GM23338 (cell line): ENCODE data around the gene PCNX1. TPM values are rescaled to one million over a fixed set of nuclear protein-coding genes. Genes with fewer than 3 reads are reported as not detected.

Experiments used
- ATAC-seq: fragments of 200-7000 bp; cut with Tn5 transposase; 3 replicates; pipeline ENCODE4 v1.9.1; 2020
- DNase-seq: peaks from one replicate; pipeline ENCODE4 v3.0.0-alpha.2; 2015; ENCODE audit warnings: low spot score
- H2AFZ ChIP-seq: fragments of 200-600 bp; sonication (generic); 2 replicates; pipeline ENCODE4 v1.8.0; 2016; ENCODE audit warnings: antibody characterized with exemption, mild to moderate bottlenecking, moderate library complexity
- H3F3A ChIP-seq: fragments of 200-600 bp; sonication (generic); replicated peaks from 2 replicates; pipeline ENCODE4 v1.8.0; 2017; ENCODE audit warnings: antibody characterized with exemption, mixed run types, low read depth
- H3K27ac ChIP-seq: fragments of 200-600 bp; sonication (generic); 2 replicates; pipeline ENCODE4 v1.6.1; 2016; ENCODE audit warnings: low read depth
- H3K27me3 ChIP-seq: fragments of 200-600 bp; sonication (generic); 2 replicates; pipeline ENCODE4 v1.8.0; 2016; ENCODE audit warnings: mild to moderate bottlenecking, mixed run types, moderate library complexity; ENCODE audit not compliant: insufficient read depth
- H3K36me3 ChIP-seq: fragments of 200-600 bp; sonication (generic); 2 replicates; pipeline ENCODE4 v1.8.0; 2016; ENCODE audit warnings: mild to moderate bottlenecking; ENCODE audit not compliant: insufficient read depth
- H3K4me1 ChIP-seq: fragments of 200-600 bp; sonication (generic); 2 replicates; pipeline ENCODE4 v1.8.0; 2016; ENCODE audit warnings: mild to moderate bottlenecking, moderate library complexity; ENCODE audit not compliant: insufficient read depth
- H3K4me2 ChIP-seq: fragments of 200-600 bp; sonication (generic); 2 replicates; pipeline ENCODE4 v1.7.1; 2017; ENCODE audit warnings: mixed run types
- H3K4me3 ChIP-seq: fragments of 200-600 bp; sonication (generic); 2 replicates; pipeline ENCODE4 v1.6.1; 2016; ENCODE audit warnings: mixed run types
- H3K79me2 ChIP-seq: fragments of 200-600 bp; sonication (generic); replicated peaks from 2 replicates; pipeline ENCODE4 v1.8.0; 2017; ENCODE audit warnings: mild to moderate bottlenecking; ENCODE audit not compliant: insufficient read depth
- H3K9me2 ChIP-seq: fragments of 200-600 bp; sonication (generic); 2 replicates; pipeline ENCODE4 v1.8.0; 2017; ENCODE audit not compliant: insufficient read depth
- H4K20me1 ChIP-seq: fragments of 200-600 bp; sonication (generic); replicated peaks from 2 replicates; pipeline ENCODE4 v1.8.0; 2017; ENCODE audit warnings: mild to moderate bottlenecking; ENCODE audit not compliant: insufficient read depth
- H3K27ac Mint-ChIP-seq: 2 replicates; pipeline ENCODE4 v1.8.0; 2020; ENCODE audit warnings: inconsistent platforms, mild to moderate bottlenecking, moderate library complexity, mixed read lengths
- H3K27me3 Mint-ChIP-seq: 3 replicates; pipeline ENCODE4 v1.8.0; 2022; ENCODE audit warnings: low read depth, mild to moderate bottlenecking, moderate library complexity, mixed read lengths, inconsistent platforms; ENCODE audit not compliant: insufficient read depth, poor library complexity
- H3K36me3 Mint-ChIP-seq: 3 replicates; pipeline ENCODE4 v1.8.0; 2021; ENCODE audit warnings: low read depth, mild to moderate bottlenecking, inconsistent platforms, moderate library complexity, mixed read lengths
- H3K4me1 Mint-ChIP-seq: 3 replicates; pipeline ENCODE4 v1.8.0; 2020; ENCODE audit warnings: mild to moderate bottlenecking, inconsistent platforms, mixed read lengths
- H3K4me3 Mint-ChIP-seq: 3 replicates; pipeline ENCODE4 v1.8.0; 2021; ENCODE audit warnings: moderate library complexity, mild to moderate bottlenecking, inconsistent platforms, mixed read lengths
- H3K9me3 Mint-ChIP-seq: 3 replicates; pipeline ENCODE4 v1.8.0; 2020; ENCODE audit warnings: moderate library complexity, mild to moderate bottlenecking, inconsistent platforms, mixed read lengths
- CREB1 ChIP-seq: fragments of 250-450 bp; sonication (Bioruptor Pico); IDR thresholded peaks from 2 replicates; pipeline ENCODE4 v1.5.0; 2020; ENCODE audit warnings: low read depth, mild to moderate bottlenecking, moderate library complexity
- EZH2 ChIP-seq: fragments of 200-600 bp; sonication (generic); IDR thresholded peaks from one replicate; pipeline ENCODE4 v1.8.0; 2017; ENCODE audit warnings: antibody characterized with exemption, mild to moderate bottlenecking, low read depth; ENCODE audit not compliant: unreplicated experiment
- EZH2phosphoT487 ChIP-seq: fragments of 200-600 bp; sonication (generic); IDR thresholded peaks from one replicate; pipeline ENCODE4 v1.8.1; 2018; ENCODE audit warnings: antibody characterized with exemption; ENCODE audit not compliant: unreplicated experiment
- JUNB ChIP-seq: IDR thresholded peaks from one replicate; pipeline ENCODE4 v1.6.1; 2016; ENCODE audit warnings: antibody characterized with exemption; ENCODE audit not compliant: unreplicated experiment
- NANOG ChIP-seq: IDR thresholded peaks from 2 replicates; pipeline ENCODE4 v1.6.1; 2016; ENCODE audit warnings: antibody characterized with exemption, borderline replicate concordance
- POLR2AphosphoS5 ChIP-seq: IDR thresholded peaks from 2 replicates; pipeline ENCODE4 v1.6.1; 2016; ENCODE audit warnings: antibody characterized with exemption, low read depth
- STAT1 ChIP-seq: IDR thresholded peaks from one replicate; pipeline ENCODE4 v1.6.1; 2016; ENCODE audit warnings: antibody characterized with exemption; ENCODE audit not compliant: unreplicated experiment
- ZNF114 ChIP-seq: fragments of 250-450 bp; sonication (Bioruptor Pico); IDR thresholded peaks from 2 replicates; pipeline ENCODE4 v1.5.0; 2020; ENCODE audit warnings: mild to moderate bottlenecking, moderate library complexity
- ZNF331 ChIP-seq: fragments of 250-450 bp; sonication (Bioruptor Pico); IDR thresholded peaks from 2 replicates; pipeline ENCODE4 v1.5.0; 2020; ENCODE audit warnings: low read depth, mild to moderate bottlenecking, moderate library complexity
- ZNF462 ChIP-seq: fragments of 250-450 bp; sonication (Bioruptor Pico); IDR thresholded peaks from 2 replicates; pipeline ENCODE4 v1.5.0; 2020; ENCODE audit warnings: mild to moderate bottlenecking, moderate library complexity
- polyA plus RNA-seq: library from polyadenylated mRNA; unstranded; fragments of >200 nt; fragmentation: Nextera tagmentation; extraction: Ambion mirVana; gene quantifications from 2 replicates; pipeline ENCODE4 v1.2.1, GENCODE V29; 2016
- total RNA-seq: library from RNA; depleted of rRNA; stranded (reverse); fragments of >200 nt; shearing (Covaris generic); gene quantifications from 2 replicates; pipeline ENCODE4 v1.2.3, GENCODE V29; 2014
- TF ChIP-seq, protein P1 (sequence below), 2 experiments: fragments of 200-600 bp in 1 of 2; sonication (generic) in 1 of 2; conservative IDR thresholded peaks; 2 replicates each; pipeline versions ENCODE4 v1.5.1 to v1.6.1; 2016 to 2017; ENCODE audit warnings: antibody characterized with exemption in 2 of 2, low read depth in 2 of 2, mild to moderate bottlenecking in 2 of 2, moderate library complexity in 1 of 2
- TF ChIP-seq, protein P2 (sequence below): IDR thresholded peaks from 2 replicates; pipeline ENCODE4 v1.6.1; 2016; ENCODE audit warnings: antibody characterized with exemption
- TF ChIP-seq, protein P3 (sequence below): IDR thresholded peaks from one replicate; pipeline ENCODE4 v1.6.1; 2018; ENCODE audit warnings: antibody characterized with exemption; ENCODE audit not compliant: unreplicated experiment

PCNX1 gene
- total and polyA plus RNA-seq, 2 experiments from 2014 or later: 19.4 to 53.1 TPM

- Histone ChIP-seq H3K79me2 (no peaks in the 10 kb centered on the region), H3K27ac (no peak overlapping the region), H3K4me3 (no peak overlapping the region), H2AFZ (no peak overlapping the region), H3K27me3 (no peaks in the 10 kb centered on the region), H3K36me3 (peaks cover 13% of the 10 kb centered on the region), H3K9me2 (no peaks in the 10 kb centered on the region), H3K4me1 (no peaks in the 10 kb centered on the region), H3K4me2 (no peak overlapping the region), H4K20me1 (no peaks in the 10 kb centered on the region), H3F3A (no peaks in the 10 kb centered on the region)
- DNase-seq (no peak), ATAC-seq (no peak)
- Mint-ChIP-seq H3K9me3 (no peaks in the 10 kb centered on the region), H3K4me1 (no peaks in the 10 kb centered on the region), H3K4me3 (no peak overlapping the region), H3K27me3 (no peaks in the 10 kb centered on the region), H3K36me3 (peaks cover 43% of the 10 kb centered on the region), H3K27ac (no peak overlapping the region; the same call in none of the 2 replicates)
- TF ChIP-seq CREB1: no peak
- TF ChIP-seq, protein P1, sequence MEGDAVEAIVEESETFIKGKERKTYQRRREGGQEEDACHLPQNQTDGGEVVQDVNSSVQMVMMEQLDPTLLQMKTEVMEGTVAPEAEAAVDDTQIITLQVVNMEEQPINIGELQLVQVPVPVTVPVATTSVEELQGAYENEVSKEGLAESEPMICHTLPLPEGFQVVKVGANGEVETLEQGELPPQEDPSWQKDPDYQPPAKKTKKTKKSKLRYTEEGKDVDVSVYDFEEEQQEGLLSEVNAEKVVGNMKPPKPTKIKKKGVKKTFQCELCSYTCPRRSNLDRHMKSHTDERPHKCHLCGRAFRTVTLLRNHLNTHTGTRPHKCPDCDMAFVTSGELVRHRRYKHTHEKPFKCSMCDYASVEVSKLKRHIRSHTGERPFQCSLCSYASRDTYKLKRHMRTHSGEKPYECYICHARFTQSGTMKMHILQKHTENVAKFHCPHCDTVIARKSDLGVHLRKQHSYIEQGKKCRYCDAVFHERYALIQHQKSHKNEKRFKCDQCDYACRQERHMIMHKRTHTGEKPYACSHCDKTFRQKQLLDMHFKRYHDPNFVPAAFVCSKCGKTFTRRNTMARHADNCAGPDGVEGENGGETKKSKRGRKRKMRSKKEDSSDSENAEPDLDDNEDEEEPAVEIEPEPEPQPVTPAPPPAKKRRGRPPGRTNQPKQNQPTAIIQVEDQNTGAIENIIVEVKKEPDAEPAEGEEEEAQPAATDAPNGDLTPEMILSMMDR (conservative IDR thresholded peaks at IDR 0.05; ENCODE audit: low read depth in 2 of 2): no peak
- TF ChIP-seq, protein P2, sequence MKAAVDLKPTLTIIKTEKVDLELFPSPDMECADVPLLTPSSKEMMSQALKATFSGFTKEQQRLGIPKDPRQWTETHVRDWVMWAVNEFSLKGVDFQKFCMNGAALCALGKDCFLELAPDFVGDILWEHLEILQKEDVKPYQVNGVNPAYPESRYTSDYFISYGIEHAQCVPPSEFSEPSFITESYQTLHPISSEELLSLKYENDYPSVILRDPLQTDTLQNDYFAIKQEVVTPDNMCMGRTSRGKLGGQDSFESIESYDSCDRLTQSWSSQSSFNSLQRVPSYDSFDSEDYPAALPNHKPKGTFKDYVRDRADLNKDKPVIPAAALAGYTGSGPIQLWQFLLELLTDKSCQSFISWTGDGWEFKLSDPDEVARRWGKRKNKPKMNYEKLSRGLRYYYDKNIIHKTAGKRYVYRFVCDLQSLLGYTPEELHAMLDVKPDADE: no peak
- TF ChIP-seq EZH2phosphoT487: no peak
- TF ChIP-seq EZH2: no peak
- no peak for TF ChIP-seq ZNF462 (CRISPR knock-in tag)
- no peak for TF ChIP-seq NANOG
- no peak for TF ChIP-seq STAT1
- TF ChIP-seq ZNF331 (CRISPR knock-in tag): no peak
- TF ChIP-seq ZNF114 (CRISPR knock-in tag): no peak
- TF ChIP-seq, protein P3, sequence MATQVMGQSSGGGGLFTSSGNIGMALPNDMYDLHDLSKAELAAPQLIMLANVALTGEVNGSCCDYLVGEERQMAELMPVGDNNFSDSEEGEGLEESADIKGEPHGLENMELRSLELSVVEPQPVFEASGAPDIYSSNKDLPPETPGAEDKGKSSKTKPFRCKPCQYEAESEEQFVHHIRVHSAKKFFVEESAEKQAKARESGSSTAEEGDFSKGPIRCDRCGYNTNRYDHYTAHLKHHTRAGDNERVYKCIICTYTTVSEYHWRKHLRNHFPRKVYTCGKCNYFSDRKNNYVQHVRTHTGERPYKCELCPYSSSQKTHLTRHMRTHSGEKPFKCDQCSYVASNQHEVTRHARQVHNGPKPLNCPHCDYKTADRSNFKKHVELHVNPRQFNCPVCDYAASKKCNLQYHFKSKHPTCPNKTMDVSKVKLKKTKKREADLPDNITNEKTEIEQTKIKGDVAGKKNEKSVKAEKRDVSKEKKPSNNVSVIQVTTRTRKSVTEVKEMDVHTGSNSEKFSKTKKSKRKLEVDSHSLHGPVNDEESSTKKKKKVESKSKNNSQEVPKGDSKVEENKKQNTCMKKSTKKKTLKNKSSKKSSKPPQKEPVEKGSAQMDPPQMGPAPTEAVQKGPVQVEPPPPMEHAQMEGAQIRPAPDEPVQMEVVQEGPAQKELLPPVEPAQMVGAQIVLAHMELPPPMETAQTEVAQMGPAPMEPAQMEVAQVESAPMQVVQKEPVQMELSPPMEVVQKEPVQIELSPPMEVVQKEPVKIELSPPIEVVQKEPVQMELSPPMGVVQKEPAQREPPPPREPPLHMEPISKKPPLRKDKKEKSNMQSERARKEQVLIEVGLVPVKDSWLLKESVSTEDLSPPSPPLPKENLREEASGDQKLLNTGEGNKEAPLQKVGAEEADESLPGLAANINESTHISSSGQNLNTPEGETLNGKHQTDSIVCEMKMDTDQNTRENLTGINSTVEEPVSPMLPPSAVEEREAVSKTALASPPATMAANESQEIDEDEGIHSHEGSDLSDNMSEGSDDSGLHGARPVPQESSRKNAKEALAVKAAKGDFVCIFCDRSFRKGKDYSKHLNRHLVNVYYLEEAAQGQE: no peak
- no peak for TF ChIP-seq POLR2AphosphoS5
- TF ChIP-seq JUNB: no peak
Observed at GRCh38 chr14:71108398-71109119, 201.3 kb downstream of the PCNX1 start.
